ENCODE measurements around the gene HCRTR1. TPM values are rescaled to one million over a fixed set of nuclear protein-coding genes. Genes with fewer than 3 reads are reported as not detected.

The HCRTR1 gene
- total and polyA plus RNA-seq, 2 of the 8 experiments (the other 6 are each of a cell fraction or from before 2014, with no cell fraction given) = 0.35 to 0.39 TPM

DNA sequence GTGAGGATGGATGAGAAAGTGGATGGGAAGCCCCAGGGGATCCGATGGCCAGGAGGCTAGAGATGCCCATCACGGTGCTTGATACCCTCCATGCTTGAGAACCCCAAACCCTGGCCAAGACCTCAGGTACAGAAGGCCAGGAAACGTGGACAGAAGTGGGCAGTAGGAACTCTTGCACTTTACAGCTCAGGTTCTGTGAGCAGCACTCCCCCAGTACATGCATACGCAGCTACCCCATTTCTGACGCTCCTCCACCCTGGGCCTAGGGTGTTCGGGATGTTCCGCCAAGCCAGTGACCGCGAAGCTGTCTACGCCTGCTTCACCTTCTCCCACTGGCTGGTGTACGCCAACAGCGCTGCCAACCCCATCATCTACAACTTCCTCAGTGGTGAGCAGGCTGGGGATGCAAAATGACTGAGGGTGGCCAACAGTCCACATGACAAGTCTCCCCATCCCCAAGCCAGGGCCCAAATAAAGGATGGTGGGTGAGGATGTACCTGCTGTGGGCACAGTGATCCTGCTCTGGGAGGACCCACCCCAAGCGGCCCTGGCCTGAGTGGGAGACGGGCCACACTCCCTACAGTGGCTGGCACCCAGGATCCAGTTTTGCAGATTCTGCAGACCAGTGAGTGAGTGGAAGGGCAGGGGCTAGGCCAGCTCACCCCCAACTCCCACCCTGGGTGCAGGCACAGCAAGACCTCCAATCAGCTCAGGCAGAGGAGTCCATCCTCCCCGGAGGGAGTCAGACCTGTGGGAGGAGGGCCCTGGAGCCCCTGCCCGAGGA, 7.4 kb downstream of the HCRTR1 start:
- no peak overlapping the region for H2BK12ac ChIP-seq (ENCODE audit: low read depth, low read length)
- H2BK120ac ChIP-seq (replicated peaks; ENCODE audit: low read depth, low read length) = no peak overlapping the region
- no peak overlapping the region for H4K8ac ChIP-seq (ENCODE audit: extremely low read depth, insufficient read depth, low read length)
- H3K27me3 ChIP-seq (replicated peaks in 1 of 4; ENCODE audit: control insufficient read depth in 3 of 4, extremely low read depth in 1 of 4, insufficient read depth in 3 of 4, low read length in 3 of 4) = no peaks in the 10 kb centered on the region
- H2BK15ac ChIP-seq (ENCODE audit: low read length) = no peak overlapping the region
- H4K91ac ChIP-seq (replicated peaks; ENCODE audit: insufficient read length, low read length) = no peak overlapping the region
- H3K9ac ChIP-seq (replicated peaks in 1 of 4; ENCODE audit: extremely low read depth in 1 of 4, low read depth in 3 of 4, low read length in 3 of 4) = no peak overlapping the region
- H3K14ac ChIP-seq (ENCODE audit: insufficient read length) = no peak overlapping the region
- no peaks in the 10 kb centered on the region for H3K79me1 ChIP-seq (ENCODE audit: low read depth, low read length)
- no peaks in the 10 kb centered on the region for H3K23me2 ChIP-seq (ENCODE audit: low read depth, low read length)
- peaks cover 0 to 11% (median 5%) of the 10 kb centered on the region in 4 experiments; a peak in 5 of 8 replicates for H3K36me3 ChIP-seq (ENCODE audit: control insufficient read depth in 2 of 4, insufficient read depth in 4 of 4, low read length in 3 of 4)
- TF ChIP-seq TEAD4 (IDR thresholded peaks at IDR 0.05; ENCODE audit: low read depth, low read length) (no peak), ASH2L (IDR thresholded peaks at IDR 0.05; ENCODE audit: low read length) (no peak), POU5F1 (IDR thresholded peaks at IDR 0.05; ENCODE audit: low read depth, low read length) (no peak)
- peak overlapping the region; percentile 39; the same call in 1 of the 2 replicates for H2AK5ac ChIP-seq (ENCODE audit: low read depth, low read length)
- H4K5ac ChIP-seq (ENCODE audit: insufficient read length, low read depth, low read length) = no peak overlapping the region
- H3K23ac ChIP-seq (ENCODE audit: insufficient read length) = no peak overlapping the region
- peaks cover 0 to 4% (median 0%) of the 10 kb centered on the region in 4 experiments; a peak in 1 of 7 replicates for H3K4me1 ChIP-seq (replicated peaks in 1 of 4; ENCODE audit: control insufficient read depth in 3 of 4, insufficient read depth in 4 of 4, low read length in 3 of 4)
- 86% methylated on average over 16 of the region's 16 CpGs; no CpG with 5 or more reads in 1 of the 2 experiments for WGBS, 2 experiments (ENCODE audit: extremely low coverage in 1 of 2, insufficient coverage in 1 of 2, insufficient read length in 1 of 2, insufficient replicate concordance in 2 of 2, low coverage in 1 of 2, low lambda C conversion rate in 2 of 2, missing lambda C conversion rate in 1 of 2)
- FAIRE-seq (no peak), DNase-seq (ENCODE audit: low read depth in 1 of 2, low spot score in 2 of 2) (no peak)
- no peaks in the 10 kb centered on the region for H4K20me1 ChIP-seq (replicated peaks in 1 of 2; ENCODE audit: control insufficient read depth in 1 of 2, insufficient read depth in 2 of 2, low read length in 2 of 2)
- H2BK5ac ChIP-seq (ENCODE audit: low read depth, low read length) = no peak overlapping the region
- H3K27ac ChIP-seq (ENCODE audit: low read depth, low read length) = no peak overlapping the region
- no peak overlapping the region for H3K18ac ChIP-seq (ENCODE audit: extremely low read depth, low read length)
- H3K4ac ChIP-seq (replicated peaks; ENCODE audit: insufficient read length, low read depth, low read length) = no peak overlapping the region
- H3K4me3 ChIP-seq (ENCODE audit: extremely low read depth in 1 of 4, insufficient read depth in 2 of 4, low read depth in 3 of 4, low read length in 4 of 4) = no peak overlapping the region
- no peak overlapping the region for H2AFZ ChIP-seq (ENCODE audit: low read length)
- ChIA-PET POLR2A (ENCODE audit: partially characterized antibody) (interaction anchor here (0.9 kb wide), 1 partner anchor 19 kb away, joined by 3 read pairs; the partner anchor contains the start of gene PEF1), CTCF (ENCODE audit: partially characterized antibody) (interaction anchor here (0.8 to 5.2 kb wide), 5 partner anchors 11 to 228 kb away, joined by 3 to 40 read pairs (median 3); no protein-coding TSS in a partner anchor)
- no peak overlapping the region for H3K56ac ChIP-seq (replicated peaks; ENCODE audit: insufficient read length, low read depth, low read length)
- no peak overlapping the region for H2BK20ac ChIP-seq (ENCODE audit: low read length)
- no peak overlapping the region for H3K4me2 ChIP-seq (ENCODE audit: insufficient read depth in 1 of 2, low read depth in 2 of 2, low read length in 2 of 2)
- no peaks in the 10 kb centered on the region for H3K79me2 ChIP-seq (ENCODE audit: control insufficient read depth in 1 of 2, insufficient read depth in 2 of 2, low read length in 2 of 2)
- H3K9me3 ChIP-seq (ENCODE audit: insufficient read depth in 2 of 2, low read depth in 1 of 2, low read length in 1 of 2) = no peaks in the 10 kb centered on the region
